Activated CD4-positive, alpha-beta T cell treated with anti-CD3 and anti-CD28 coated beads for 48 hours (primary cell): ENCODE results near the gene SLC7A1.
"Not testable (repeated sequence)": the region's sequence is repeated elsewhere in the genome, so short reads cannot be mapped to it uniquely, and the experiment has no call there.

Experiments used
- DNase-seq: peaks from one replicate; pipeline ENCODE4 v3.0.0-alpha.2; 2020

SLC7A1 gene

DNA sequence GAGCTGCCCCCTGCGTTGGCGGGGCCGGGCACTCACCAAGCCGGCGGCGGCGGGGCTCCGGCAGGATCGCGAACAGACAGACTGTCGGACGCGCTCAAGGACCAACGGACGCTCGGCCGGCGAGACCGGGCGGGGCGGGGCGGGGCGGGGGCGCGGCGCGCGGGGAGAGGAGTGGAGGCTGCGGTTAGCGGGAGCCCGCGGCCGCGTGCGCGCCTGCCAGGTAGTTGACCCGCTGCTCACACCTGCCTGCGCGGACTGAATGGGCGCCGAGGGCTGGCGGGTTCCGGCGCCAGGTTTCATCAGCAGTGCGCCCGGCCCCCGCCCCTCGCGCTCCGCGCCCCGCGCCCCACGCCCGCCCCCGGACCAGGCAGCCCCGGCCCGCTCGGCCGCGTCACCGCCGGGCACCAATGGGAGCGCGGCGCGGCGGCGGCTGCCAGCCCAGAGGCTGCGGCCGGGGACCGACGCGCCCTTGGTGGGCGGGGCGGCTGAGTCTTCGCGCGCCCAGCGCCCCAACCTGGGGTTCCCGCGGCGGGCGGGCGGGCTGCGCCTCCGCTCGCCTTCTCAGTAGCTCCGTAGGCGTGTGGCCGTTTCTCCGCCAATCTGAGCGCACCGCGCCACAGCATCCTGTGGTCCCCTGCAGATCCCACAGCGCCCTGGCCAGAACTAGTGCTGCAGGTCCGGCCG is at the start of gene SLC7A1:
SLC7A1 (minus strand) TSS at position 309 of the 684 bp plus-strand sequence. CDS start 59,500 bp downstream, outside the sequence.
- peak; percentile 87 for DNase-seq

DNA sequence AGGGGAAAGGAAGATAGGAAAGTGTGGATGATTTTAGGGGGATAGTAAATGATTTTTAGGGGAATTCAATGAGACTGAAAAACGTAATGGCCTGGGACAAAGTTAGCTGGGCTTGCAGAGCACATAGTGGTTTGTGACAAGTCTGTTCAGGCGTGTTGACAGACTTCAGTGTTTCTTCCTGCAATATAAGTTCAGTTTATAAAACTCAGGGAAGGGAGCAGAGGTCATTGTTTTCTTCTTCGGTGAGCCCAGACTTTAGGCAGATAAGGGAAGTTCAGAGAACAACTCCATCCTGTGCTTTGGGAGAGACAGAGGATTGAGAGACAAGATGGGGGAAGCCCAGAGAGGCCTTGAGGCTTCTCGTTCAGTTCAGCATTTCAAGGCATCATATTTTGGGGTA is 45.2 kb upstream of the SLC7A1 start:
- no peak for DNase-seq

DNA sequence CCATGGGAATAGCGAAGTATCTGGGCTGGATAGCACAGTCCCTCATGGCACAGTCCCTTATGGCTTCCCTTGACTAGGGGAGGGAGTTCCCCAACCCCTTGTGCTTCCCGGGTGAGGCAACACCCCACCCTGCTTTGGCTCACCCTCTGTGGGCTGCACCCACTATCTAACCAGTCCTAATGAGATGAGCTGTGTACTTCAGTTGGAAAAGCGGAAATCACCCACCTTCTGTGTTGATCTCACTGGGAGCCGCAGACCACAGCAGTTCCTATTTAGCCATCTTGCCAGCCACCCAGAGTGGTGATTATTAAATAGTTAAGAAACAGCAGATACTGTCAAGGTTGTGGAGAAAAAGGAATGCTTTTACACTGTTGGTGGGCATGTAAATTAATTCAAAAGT is 41.3 kb upstream of the SLC7A1 start:
- DNase-seq = not testable (repeated sequence)

DNA sequence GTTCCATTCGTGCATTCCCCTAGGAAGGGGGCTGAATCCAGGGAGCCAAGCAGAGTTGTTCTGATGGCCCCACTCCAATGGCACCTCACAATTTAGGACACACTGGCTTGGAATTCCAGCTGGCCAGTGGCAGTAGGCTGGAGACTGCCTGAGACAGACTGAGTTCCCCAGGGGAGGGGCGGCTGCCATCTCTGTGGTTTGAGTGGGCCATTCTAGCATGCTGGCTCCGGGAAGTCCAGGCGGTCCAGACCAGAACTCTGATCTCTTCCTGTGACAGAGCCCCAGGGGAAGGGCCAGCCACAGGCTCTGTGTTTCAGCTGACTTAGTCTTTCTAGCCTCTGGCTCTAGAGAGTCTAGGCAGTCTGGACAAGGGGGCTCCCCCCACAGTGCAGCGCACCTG is 29.5 kb upstream of the SLC7A1 start:
- DNase-seq = no peak

DNA sequence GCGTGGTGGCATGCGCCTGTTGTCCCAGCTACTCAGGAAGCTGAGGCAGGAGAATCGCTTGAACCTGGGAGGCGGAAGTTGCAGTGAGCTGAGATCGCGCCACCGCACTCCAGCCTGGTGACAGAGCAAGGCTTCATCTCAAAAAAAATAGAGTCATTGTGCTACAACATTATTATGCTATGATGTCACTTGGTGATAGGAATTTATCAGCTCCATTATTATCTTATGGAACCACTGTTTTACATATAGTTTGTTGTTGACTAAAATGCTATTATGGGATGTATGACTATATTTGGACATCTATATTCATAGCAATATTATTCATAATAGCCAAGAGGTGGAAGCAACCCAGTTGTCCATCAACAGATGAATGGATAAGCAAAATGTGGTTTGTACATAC is 26.4 kb upstream of the SLC7A1 start:
- no peak for DNase-seq

DNA sequence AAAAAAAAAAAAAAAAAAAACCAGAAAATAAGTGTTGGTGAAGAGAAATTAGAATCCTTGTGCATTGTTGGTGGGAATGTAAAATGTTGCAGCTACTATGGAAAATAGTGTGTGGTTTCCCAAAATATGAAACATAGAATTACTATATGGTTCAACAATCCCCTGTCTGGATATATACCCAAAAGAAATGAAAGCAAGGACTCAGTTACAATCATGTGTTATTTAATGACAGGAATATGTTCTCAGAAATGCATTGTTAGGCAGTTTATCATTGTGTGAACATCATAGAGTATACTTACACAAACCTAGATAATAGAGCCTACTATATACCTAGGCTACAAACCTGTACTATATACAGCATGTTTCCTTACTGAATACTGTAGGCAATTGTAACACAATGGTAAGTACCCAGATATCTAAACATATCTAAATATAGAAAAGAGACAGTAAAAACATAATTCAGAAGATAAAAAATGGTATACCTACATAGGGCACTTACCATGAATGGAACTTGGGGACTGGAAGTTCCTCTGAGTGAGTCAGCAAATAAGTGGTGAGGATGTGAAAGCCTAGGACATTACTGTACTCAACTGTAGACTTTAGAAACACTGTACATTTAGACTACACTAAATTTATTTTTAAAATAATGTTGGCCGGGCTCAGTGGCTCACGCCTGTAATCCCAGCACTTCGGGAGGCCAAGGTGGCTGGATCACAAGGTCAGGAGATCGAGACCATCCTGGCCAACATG is 25.7 kb upstream of the SLC7A1 start:
- DNase-seq = no peak

DNA sequence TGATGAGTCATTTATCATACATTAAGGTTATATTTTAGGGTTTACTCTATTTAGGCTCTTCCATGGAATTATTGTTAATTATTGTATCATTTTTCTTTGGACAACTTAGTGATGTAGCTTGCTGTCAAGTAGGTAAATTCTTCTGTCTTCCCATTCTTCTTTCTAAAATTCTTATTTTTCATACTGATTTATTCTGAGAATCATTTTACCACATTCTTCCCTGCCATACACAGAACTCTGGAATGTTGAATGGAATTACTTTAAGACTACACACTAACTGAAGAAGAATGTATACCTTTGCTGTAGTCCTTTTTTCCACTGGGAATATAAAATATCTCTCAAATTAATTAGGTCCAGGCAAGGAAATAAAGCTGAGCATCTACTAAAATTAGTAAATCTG is 24.5 kb upstream of the SLC7A1 start:
- no peak for DNase-seq

DNA sequence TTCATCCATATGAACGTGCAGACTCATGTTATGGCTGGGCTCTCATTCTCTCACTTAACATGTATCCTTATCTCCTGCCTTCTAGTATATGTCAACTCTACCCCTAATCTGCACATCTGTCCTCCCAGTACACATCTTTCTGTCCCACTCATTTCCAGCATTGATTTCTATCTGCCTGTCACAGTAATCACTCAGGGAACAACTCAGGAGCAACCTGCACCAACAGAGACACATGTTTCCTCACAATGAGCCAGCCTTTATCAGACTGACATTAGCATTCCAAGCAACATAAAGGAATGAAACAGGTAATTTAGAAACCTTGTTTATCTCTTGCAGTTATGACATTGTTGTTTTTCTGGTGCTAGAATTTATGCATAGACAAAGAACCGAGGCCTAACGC is 17.6 kb upstream of the SLC7A1 start:
- no peak for DNase-seq

DNA sequence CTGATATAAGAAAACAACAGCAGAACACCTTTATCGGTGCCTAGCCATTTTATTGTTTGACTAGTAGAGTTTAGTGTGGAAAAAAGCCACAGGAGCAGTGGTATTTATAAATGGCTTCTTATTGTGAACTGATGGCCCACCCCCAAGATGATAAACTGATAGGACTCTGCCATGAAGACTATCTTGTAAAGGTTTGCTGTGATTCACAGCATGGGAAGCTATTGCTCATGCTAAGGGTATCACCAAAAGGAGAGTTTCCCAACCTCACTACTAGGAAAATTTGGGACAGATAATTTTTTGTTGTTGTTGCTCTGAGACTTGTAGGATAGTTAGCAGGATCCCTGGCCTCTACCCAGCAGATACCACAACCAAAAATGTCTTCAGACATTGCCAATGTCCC is 12.0 kb upstream of the SLC7A1 start:
- no peak for DNase-seq

DNA sequence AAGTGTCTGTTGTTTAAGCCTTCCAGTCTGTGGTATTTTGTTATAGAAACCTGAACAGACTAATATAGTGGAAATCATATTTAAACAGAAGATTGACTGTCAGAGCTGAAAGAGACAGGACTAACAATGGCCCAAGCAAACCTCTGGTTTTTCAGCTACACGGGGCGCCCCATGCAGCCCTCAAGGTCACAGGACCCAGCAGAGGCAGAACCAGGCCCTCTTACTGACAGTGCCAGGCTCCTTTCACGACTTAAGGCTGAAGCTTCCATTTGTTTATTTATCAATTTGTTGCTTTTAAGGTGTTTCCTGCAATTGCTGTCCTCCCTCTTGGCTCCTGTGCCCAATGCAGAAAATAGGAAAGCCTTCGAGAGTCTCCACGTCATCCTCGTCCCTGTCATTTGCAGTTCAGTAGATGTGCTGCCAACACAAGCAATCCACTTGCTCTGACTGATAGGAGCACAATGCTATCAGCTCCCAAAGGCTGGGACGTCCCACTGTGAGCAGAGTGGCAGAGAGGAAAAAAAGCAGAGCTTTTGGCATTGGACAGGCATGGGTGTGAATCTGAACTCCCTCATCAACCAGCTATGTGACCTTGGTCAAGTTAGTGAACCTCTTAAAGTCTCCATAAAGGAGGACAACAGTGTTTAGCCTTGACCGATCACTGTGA is 10.5 kb upstream of the SLC7A1 start:
- no peak for DNase-seq

DNA sequence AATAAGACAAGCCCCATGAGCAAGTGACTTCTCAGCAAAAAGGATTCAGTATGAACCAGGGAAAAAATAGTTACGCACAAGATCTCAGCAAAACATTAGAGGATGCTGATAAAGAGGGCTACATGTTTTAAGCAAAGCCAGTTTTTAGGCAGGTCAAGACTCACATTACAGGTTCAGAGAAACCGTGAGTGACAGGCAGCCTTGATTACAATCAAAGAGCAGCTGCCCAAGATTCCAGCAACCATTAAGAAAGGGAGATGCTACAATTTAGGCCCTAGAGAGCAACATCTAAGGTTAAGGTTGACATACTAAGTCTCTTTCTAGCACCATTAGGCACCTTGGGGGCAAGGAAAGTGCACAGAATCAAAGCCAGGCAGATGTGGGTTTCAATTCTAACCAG is 2.8 kb upstream of the SLC7A1 start:
- DNase-seq = no peak

DNA sequence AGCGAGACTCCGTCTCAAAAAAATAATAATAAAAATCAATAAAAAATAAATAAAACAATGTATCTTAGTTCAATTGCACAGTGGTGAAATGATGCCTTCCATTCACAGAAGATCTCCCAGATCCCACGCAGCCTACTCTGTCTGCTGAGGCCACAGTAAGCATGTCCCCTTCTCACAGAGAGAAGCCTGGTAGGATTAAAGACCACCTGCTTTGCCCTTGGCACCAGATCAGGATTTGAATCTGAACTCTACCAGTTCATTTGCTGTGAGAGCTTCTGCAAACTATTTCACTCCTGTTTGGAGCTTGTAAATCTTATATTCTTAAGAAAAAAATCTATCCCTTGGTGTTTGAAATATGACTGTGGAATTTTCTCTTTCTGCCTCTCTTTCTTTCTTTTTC is 2.2 kb upstream of the SLC7A1 start:
- no peak for DNase-seq

DNA sequence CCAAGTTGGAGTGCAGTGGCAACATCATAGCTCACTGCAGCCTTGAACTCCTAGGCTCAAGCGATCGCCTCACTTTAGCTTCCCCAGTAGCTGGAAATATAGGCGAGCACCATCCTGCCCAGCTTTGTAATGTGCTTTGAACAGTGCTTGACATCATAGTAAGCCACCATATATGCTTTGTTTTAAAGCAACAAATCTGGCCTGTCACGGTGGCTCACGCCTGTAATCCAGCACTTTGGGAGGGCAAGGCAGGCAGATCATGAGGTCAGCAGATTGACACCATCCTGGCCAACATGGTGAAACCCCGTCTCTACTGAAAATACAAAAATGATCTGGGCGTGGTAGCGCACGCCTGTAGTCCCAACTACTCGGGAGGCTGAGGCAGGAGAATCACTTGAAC is 1.8 kb upstream of the SLC7A1 start:
- DNase-seq = no peak

DNA sequence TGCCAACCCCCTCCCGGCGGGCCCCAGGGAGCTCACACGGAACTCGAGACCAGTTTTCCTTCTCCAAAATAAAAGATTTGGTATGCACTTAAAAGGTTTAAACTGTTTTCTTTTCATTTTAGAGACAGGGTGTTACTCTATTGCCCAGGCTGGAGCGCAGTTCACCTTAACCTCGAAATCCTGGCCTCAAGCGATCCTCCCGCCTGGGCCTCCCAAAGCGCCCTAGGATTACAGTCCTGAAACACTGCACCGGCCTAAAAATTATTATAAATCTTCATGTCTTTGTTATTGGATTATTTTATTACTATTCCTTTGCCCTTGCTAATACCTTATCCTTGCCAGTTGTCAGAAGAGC is 553 bp upstream of the SLC7A1 start:
- no peak for DNase-seq

DNA sequence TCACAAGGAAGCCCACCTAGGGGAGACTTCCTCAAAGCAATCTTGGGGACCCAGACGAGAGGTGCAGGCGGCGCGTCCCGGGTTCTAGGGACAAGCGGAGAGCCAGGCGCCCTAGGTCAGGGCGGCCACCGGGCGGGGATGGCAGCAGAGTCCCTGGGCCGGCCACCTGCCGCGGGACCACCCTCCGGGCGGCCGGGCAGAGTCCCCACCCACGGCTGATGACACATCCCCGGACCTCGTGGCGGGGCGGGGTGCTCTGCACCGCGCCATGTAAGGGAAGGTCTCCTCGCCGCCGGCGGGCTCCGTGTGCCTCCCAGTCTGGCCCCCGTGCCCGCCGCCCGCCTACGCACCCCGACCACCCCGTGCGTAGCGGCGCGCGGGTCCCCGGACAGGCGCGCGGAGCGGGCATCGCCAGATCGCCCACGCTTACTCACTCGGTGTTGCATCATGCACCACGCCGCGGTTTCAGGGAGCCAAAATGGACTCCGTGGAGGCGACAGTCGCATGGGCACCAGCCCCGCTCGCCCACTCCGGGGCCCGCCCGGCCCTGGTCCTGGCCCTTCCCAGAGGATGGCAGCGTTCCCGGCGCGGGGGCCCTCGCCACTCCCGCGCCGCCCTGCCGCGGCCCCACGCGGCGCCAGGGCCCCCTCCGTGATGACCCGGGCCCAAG is 643 bp downstream of the SLC7A1 start:
- peak; percentile 84 for DNase-seq

DNA sequence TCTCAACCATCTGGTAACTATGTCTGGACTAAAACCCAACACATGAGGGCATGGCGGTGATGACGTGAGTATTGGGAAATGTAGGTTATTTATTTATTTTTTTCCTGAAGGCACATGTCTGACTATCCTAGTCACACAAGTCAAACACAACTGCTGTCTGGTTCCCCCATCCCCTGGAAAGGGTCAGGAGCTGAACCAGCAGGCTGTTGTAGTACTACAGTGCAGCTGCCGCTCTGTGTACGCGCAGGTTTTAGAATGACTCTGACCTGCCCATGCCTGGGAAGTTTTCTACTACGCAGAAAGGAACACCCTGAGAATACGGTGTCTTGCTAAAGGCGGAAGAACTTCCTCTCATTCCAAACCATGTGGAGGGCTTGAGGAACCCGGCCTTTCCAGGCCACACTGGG is 1.2 kb downstream of the SLC7A1 start:
- peak; percentile 67 for DNase-seq

DNA sequence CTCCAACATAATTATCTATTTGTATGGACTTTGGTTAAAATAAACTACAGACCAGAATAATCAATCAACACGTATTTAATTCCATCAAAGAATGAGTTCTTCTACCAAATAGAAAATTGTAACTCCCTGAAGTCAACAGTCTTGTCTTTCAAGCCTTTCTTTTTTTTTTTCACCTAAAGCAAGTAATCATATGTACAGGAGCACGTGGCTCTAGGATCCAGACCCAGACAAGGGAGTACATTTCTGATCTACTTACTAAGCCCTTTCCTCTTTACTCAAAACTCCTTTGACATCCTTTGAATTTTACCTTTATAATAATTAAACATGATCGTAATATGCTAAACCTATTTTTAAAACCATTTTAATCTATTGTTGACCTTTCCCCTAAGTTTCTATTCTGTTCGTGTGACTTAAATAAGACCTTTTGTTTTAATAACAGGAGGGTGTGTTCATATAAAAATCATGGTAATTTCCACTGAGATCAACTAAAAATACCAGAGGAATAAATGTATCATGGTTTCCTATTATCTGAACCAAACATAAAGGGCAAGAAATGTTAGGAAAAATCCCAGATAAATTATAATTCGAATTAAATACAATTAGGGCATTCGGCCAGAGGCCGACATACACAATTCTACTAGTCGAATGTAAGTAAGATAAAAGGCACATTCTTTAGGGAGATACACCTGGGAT is 1.7 kb downstream of the SLC7A1 start:
- DNase-seq = no peak

DNA sequence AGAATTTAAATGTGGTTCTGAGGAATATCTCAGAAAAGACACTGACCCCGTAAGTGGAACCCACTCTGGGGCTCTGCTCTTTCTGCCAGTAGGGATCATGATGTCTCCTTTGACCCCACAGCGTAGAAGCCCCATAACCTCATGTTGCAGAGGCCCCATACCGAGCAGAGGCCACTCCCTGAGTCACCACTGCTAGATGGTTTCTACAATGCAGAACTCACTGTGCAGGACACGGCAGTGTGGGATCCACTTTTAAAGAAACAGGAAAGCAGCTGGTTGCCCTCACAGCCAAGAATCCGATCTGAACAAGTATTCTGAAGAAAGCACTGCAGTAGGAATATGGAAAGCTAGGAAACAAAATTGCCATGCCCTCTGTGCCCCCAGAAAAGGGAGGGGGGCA is 4.2 kb downstream of the SLC7A1 start:
- DNase-seq = no peak

DNA sequence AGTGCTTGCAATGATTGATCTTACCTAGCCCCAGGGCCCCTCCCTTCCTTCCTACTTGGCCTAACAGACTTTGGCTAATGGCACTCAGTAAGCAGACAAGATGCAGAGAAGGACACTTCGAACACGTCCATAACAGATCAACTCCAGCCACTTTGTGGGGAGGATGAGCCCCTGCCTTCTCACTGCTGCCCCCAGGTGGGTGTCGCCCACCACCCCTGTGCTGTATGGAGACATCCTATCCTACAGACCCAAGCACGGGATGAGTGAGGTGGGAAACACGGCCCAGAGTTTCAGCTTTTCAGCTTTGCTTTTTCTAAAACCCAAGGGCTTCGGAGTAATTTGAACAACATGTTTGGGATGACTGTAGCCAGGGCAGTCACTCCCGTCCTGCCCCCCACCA is 5.5 kb downstream of the SLC7A1 start:
- no peak for DNase-seq

DNA sequence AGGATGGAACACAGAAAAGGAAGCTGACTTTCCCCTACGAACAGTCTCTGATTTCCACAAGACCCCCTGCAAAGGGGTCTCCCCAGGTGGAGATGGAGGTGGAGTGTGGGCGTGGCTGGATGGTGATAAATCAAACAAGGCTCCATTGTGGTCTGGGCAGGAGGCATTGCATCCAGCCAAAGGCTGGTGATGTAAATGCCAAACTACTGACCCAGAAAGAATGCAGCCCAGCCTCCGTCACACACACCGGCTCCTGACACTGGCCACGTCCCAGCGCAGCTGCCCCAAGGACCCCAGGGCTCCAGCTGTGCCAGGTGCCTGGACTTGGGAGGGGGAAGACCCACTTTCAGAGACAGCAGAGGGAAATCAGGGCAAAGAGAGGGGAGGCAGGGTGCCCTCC is 6.3 kb downstream of the SLC7A1 start:
- DNase-seq = no peak

DNA sequence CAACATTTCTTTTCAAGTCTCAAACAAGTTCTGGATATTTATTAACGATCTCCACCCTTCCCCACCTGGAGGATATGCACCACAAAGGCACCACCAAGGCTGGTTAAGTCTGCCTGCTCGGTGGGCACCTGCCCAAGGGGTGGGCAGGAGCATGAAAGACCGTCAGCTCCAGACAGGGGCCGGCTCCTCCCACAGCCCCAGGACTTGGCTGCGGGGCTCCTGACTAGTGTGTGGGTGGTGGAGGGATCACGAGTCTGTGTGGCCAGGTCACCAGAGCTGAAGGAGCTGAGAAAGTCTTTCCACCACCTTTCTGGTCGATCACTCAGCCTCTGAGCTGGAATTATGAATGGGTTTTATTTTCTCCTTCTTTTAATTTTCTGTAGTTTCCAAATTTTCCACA is 7.8 kb downstream of the SLC7A1 start:
- no peak for DNase-seq

DNA sequence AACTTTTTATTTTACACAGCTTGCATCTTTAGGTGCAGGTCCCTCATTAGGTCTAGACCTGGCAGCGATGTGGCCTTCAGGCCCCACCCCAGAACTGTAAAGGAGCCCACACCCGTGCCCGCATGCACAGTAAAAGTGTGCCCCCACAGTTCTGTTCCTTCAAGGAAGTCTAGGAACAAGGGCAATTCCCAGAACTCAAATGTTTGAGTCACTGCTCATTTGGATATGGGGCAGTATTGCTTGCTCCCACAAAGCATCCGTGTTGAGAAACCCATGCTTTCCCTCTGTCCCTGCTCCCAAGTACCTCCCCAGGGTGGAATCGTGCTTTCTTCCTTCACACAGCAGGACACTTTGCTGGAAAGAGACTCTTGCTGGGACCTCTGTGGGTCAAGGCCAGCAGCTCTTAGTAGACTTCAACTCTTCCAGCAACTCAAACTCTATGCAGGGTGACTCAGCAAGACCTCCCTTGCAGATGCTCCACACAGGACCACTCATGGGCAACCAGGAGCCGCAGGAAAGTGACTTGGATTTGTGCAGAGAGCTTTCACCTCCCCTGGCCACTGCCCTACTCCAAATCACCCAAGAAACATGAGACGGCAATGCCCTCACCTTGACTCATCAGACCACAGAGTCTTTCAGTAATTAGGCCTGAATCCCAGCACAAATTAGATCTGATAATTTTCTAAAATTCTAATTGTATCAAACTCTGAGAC is 12.3 kb downstream of the SLC7A1 start:
- DNase-seq = no peak
